H9 (cell line): Measurements from ENCODE around the gene KCNMA1. TPM values are rescaled to one million over a fixed set of nuclear protein-coding genes. Genes with fewer than 3 reads are reported as not detected.

Experiments
- DNase-seq: peaks from one replicate; pipeline ENCODE4 v3.0.0-alpha.2; 2017
- H2AFZ ChIP-seq: one replicate; pipeline ENCODE4 v1.6.1; 2013; ENCODE audit warnings: mild to moderate bottlenecking, low read length, control low read depth, moderate library complexity
- H2AK5ac ChIP-seq: 2 replicates; pipeline ENCODE4 v1.6.1; 2013; ENCODE audit warnings: low read length, control low read depth, mixed read lengths; ENCODE audit not compliant: insufficient read length
- H2BK120ac ChIP-seq: one replicate; pipeline ENCODE4 v1.6.1; 2013; ENCODE audit warnings: low read depth, mild to moderate bottlenecking, low read length, control low read depth, inconsistent platforms; ENCODE audit not compliant: poor library complexity, severe bottlenecking
- H2BK12ac ChIP-seq: 2 replicates; pipeline ENCODE4 v1.6.1; 2013; ENCODE audit warnings: low read length, control low read depth, mixed read lengths, low read depth; ENCODE audit not compliant: insufficient read length
- H2BK15ac ChIP-seq: 2 replicates; pipeline ENCODE4 v1.6.1; 2013; ENCODE audit warnings: low read depth, low read length, control low read depth
- H2BK20ac ChIP-seq: one replicate; pipeline ENCODE4 v1.6.1; 2013; ENCODE audit warnings: low read depth, mild to moderate bottlenecking, low read length, control low read depth, inconsistent platforms; ENCODE audit not compliant: poor library complexity, severe bottlenecking
- H2BK5ac ChIP-seq: 2 replicates; pipeline ENCODE4 v1.6.1; 2013; ENCODE audit warnings: low read length, control low read depth, mixed read lengths; ENCODE audit not compliant: insufficient read length
- H3K14ac ChIP-seq: 2 replicates; pipeline ENCODE4 v1.6.1; 2013; ENCODE audit warnings: low read length, control low read depth; ENCODE audit not compliant: insufficient read depth
- H3K18ac ChIP-seq: 2 replicates; pipeline ENCODE4 v1.6.1; 2013; ENCODE audit warnings: low read depth, mild to moderate bottlenecking, mixed read lengths, low read length, control low read depth; ENCODE audit not compliant: insufficient read length
- H3K23ac ChIP-seq: 2 replicates; pipeline ENCODE4 v1.6.1; 2013; ENCODE audit warnings: low read length, control low read depth, mixed read lengths, low read depth; ENCODE audit not compliant: insufficient read length
- H3K23me2 ChIP-seq: 2 replicates; pipeline ENCODE4 v1.6.1; 2013; ENCODE audit warnings: low read depth, mild to moderate bottlenecking, mixed read lengths, low read length, control low read depth; ENCODE audit not compliant: insufficient read length, poor library complexity, severe bottlenecking
- H3K27ac ChIP-seq: 2 replicates; pipeline ENCODE4 v1.5.1; 2013; ENCODE audit warnings: low read length, control low read depth, mixed read lengths, low read depth; ENCODE audit not compliant: insufficient read length
- H3K27me3 ChIP-seq: 2 replicates; pipeline ENCODE4 v1.6.1; 2013; ENCODE audit warnings: low read length, control low read depth, inconsistent platforms; ENCODE audit not compliant: insufficient read depth
- H3K4ac ChIP-seq: 2 replicates; pipeline ENCODE4 v1.6.1; 2013; ENCODE audit warnings: low read depth, mild to moderate bottlenecking, control low read depth, inconsistent platforms, low read length, moderate library complexity
- H3K4me1 ChIP-seq: 2 replicates; pipeline ENCODE4 v1.6.1; 2013; ENCODE audit warnings: low read length, control low read depth, inconsistent platforms; ENCODE audit not compliant: insufficient read depth
- H3K4me2 ChIP-seq: 2 replicates; pipeline ENCODE4 v1.6.1; 2013; ENCODE audit warnings: low read length, control low read depth, mixed read lengths; ENCODE audit not compliant: insufficient read length, insufficient read depth
- H3K56ac ChIP-seq: 2 replicates; pipeline ENCODE4 v1.6.1; 2013; ENCODE audit warnings: low read depth, mild to moderate bottlenecking, mixed read lengths, low read length, control low read depth; ENCODE audit not compliant: insufficient read length
- H3K79me1 ChIP-seq: 2 replicates; pipeline ENCODE4 v1.6.1; 2013; ENCODE audit warnings: low read depth, mild to moderate bottlenecking, moderate library complexity, low read length, control low read depth, inconsistent platforms; ENCODE audit not compliant: insufficient read depth, poor library complexity, severe bottlenecking
- H3K79me2 ChIP-seq: 2 replicates; pipeline ENCODE4 v1.6.1; 2013; ENCODE audit warnings: low read length, control low read depth, inconsistent platforms; ENCODE audit not compliant: insufficient read depth
- H3K9ac ChIP-seq: 2 replicates; pipeline ENCODE4 v1.6.1; 2013; ENCODE audit warnings: low read length, control low read depth, mixed read lengths; ENCODE audit not compliant: insufficient read length; ENCODE audit errors: extremely low read depth
- H3K9me3 ChIP-seq: one replicate; pipeline ENCODE4 v1.6.1; 2013; ENCODE audit warnings: low read depth, low read length, inconsistent platforms; ENCODE audit not compliant: control insufficient read depth
- H3T11ph ChIP-seq: one replicate; pipeline ENCODE4 v1.6.1; 2013; ENCODE audit warnings: mild to moderate bottlenecking, low read length, control low read depth, inconsistent platforms
- H4K20me1 ChIP-seq: one replicate; pipeline ENCODE4 v1.6.1; 2013; ENCODE audit not compliant: control insufficient read depth, insufficient read length, insufficient read depth
- H4K5ac ChIP-seq: 2 replicates; pipeline ENCODE4 v1.6.1; 2013; ENCODE audit warnings: low read depth, mild to moderate bottlenecking, mixed read lengths, low read length, control low read depth; ENCODE audit not compliant: insufficient read length
- H4K8ac ChIP-seq: replicated peaks from 2 replicates; pipeline ENCODE4 v1.6.1; 2013; ENCODE audit warnings: low read length, control low read depth, mixed read lengths, low read depth; ENCODE audit not compliant: insufficient read length
- H4K91ac ChIP-seq: 2 replicates; pipeline ENCODE4 v1.6.1; 2013; ENCODE audit warnings: low read depth, mild to moderate bottlenecking, moderate library complexity, mixed read lengths, low read length, control low read depth; ENCODE audit not compliant: insufficient read length
- H3K27ac Mint-ChIP-seq, 3 experiments: 2 replicates in 2 of 3; 3 replicates in 1 of 3; pipeline ENCODE4 v1.8.0; 2020 to 2021; ENCODE audit warnings: mixed read lengths in 3 of 3, mild to moderate bottlenecking in 1 of 3, moderate library complexity in 1 of 3
- H3K27me3 Mint-ChIP-seq: 2 replicates; pipeline ENCODE4 v1.8.0; 2021; ENCODE audit warnings: low read depth, mild to moderate bottlenecking, moderate library complexity, mixed read lengths
- H3K36me3 Mint-ChIP-seq, 3 experiments: 2 replicates in 2 of 3; 3 replicates in 1 of 3; pipeline ENCODE4 v1.8.0; 2020 to 2021; ENCODE audit warnings: low read depth in 3 of 3, mixed read lengths in 3 of 3; ENCODE audit not compliant: insufficient read depth in 1 of 3
- H3K4me1 Mint-ChIP-seq, 2 experiments: 2 replicates each; pipeline ENCODE4 v1.8.0; 2020; ENCODE audit warnings: mixed read lengths in 2 of 2
- H3K4me3 Mint-ChIP-seq, 2 experiments: 2 replicates in 1 of 2; 3 replicates in 1 of 2; pipeline ENCODE4 v1.8.0; 2020 to 2021; ENCODE audit warnings: mild to moderate bottlenecking in 2 of 2, mixed read lengths in 2 of 2, moderate library complexity in 1 of 2
- H3K9me3 Mint-ChIP-seq, 2 experiments: 2 replicates in 1 of 2; 3 replicates in 1 of 2; pipeline ENCODE4 v1.8.0; 2020; ENCODE audit warnings: mild to moderate bottlenecking in 2 of 2, mixed read lengths in 2 of 2, moderate library complexity in 1 of 2
- WGBS: extraction: QIAGEN DNeasy Blood & Tissue Kit; methylation state at CpG from one replicate; pipeline ENCODE4 v1.1.7; 2013; ENCODE audit warnings: missing lambda C conversion rate, low lambda C conversion rate, mixed read lengths; ENCODE audit not compliant: insufficient read length; ENCODE audit errors: extremely low coverage; 5-methylcytosine and 5-hydroxymethylcytosine counted together
- total RNA-seq: library from RNA; stranded (reverse); gene quantifications from 2 replicates; pipeline ENCODE4 v1.2.1, GENCODE V29; 2021
- TF ChIP-seq, protein P1 (sequence below): fragments of 200-600 bp; sonication (generic); conservative IDR thresholded peaks from 3 replicates; pipeline ENCODE4 v1.8.0; 2021; ENCODE audit warnings: antibody characterized with exemption, mild to moderate bottlenecking

KCNMA1 gene
- total RNA-seq, 1 experiment from 2014 or later, result 2.0 TPM

DNA sequence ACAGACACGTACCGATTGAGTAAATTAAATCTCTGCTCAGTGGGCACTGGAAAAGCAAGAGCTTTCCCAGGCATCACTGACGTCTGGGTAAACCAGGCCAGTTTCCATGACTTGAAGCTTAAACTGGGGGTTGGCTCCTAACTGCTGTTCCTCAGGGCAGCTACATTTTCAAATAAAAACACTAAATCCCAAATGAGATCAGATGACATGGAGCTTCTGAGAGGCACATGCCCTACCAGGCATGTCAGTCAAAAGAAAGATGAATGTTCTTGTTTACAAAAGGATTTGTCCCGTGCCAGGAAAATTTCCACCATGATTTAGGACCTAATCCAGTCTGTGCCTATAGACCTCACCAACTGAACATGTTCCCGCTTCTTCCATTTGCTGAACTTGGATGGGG is 220.2 kb downstream of the KCNMA1 start:
- H3K4ac ChIP-seq, result no peak overlapping the region
- no peak overlapping the region for H2BK12ac ChIP-seq
- no peak overlapping the region for H3K4me3 Mint-ChIP-seq
- H3K79me1 ChIP-seq, result no peaks in the 10 kb centered on the region
- no peak overlapping the region for H2BK120ac ChIP-seq
- H4K91ac ChIP-seq, result no peak overlapping the region
- H2BK15ac ChIP-seq, result no peak overlapping the region
- H3K4me1 ChIP-seq, result no peaks in the 10 kb centered on the region
- H3K27me3 ChIP-seq, result no peaks in the 10 kb centered on the region
- no peak overlapping the region for H2BK20ac ChIP-seq
- DNase-seq, result no peak
- H3K4me2 ChIP-seq, result no peak overlapping the region
- H4K20me1 ChIP-seq, result no peaks in the 10 kb centered on the region
- no peak overlapping the region for H2BK5ac ChIP-seq
- no peak overlapping the region for H3K56ac ChIP-seq
- no peak overlapping the region for H2AFZ ChIP-seq
- H3K27me3 Mint-ChIP-seq, result peaks cover 5% of the 10 kb centered on the region; the same call in 1 of the 2 replicates
- WGBS, result no CpG with 5 or more reads among the region's 5 CpGs
- no peak overlapping the region for H4K5ac ChIP-seq
- TF ChIP-seq, protein P1, sequence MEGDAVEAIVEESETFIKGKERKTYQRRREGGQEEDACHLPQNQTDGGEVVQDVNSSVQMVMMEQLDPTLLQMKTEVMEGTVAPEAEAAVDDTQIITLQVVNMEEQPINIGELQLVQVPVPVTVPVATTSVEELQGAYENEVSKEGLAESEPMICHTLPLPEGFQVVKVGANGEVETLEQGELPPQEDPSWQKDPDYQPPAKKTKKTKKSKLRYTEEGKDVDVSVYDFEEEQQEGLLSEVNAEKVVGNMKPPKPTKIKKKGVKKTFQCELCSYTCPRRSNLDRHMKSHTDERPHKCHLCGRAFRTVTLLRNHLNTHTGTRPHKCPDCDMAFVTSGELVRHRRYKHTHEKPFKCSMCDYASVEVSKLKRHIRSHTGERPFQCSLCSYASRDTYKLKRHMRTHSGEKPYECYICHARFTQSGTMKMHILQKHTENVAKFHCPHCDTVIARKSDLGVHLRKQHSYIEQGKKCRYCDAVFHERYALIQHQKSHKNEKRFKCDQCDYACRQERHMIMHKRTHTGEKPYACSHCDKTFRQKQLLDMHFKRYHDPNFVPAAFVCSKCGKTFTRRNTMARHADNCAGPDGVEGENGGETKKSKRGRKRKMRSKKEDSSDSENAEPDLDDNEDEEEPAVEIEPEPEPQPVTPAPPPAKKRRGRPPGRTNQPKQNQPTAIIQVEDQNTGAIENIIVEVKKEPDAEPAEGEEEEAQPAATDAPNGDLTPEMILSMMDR, result no peak
- no peak overlapping the region for H4K8ac ChIP-seq
- no peaks in the 10 kb centered on the region for H3K9me3 Mint-ChIP-seq
- no peaks in the 10 kb centered on the region for H3K79me2 ChIP-seq
- H3K14ac ChIP-seq, result no peak overlapping the region
- H3K36me3 Mint-ChIP-seq, result no peaks in the 10 kb centered on the region
- H3K23ac ChIP-seq, result no peak overlapping the region
- no peak overlapping the region for H2AK5ac ChIP-seq
- no peak overlapping the region for H3K18ac ChIP-seq
- H3T11ph ChIP-seq, result no peak overlapping the region
- H3K4me1 Mint-ChIP-seq, result peaks cover 0 to 3% of the 10 kb centered on the region in 2 experiments; a peak in 2 of 4 replicates
- no peak overlapping the region for H3K27ac ChIP-seq
- H3K9ac ChIP-seq, result no peak overlapping the region
- H3K9me3 ChIP-seq, result no peaks in the 10 kb centered on the region
- no peak overlapping the region for H3K27ac Mint-ChIP-seq
- H3K23me2 ChIP-seq, result no peaks in the 10 kb centered on the region
